HUES48 (cell line): ENCODE measurements around the gene TERC.

Experiments used
- H3K27ac ChIP-seq: one replicate; pipeline ENCODE4 v1.7.0; 2013; ENCODE audit warnings: low read depth, low read length, inconsistent platforms
- H3K27me3 ChIP-seq: 2 replicates; pipeline ENCODE4 v1.6.1; 2013; ENCODE audit warnings: mild to moderate bottlenecking, low read length; ENCODE audit not compliant: control insufficient read depth, insufficient read depth
- H3K36me3 ChIP-seq: 2 replicates; pipeline ENCODE4 v1.6.1; 2013; ENCODE audit warnings: low read length; ENCODE audit not compliant: control insufficient read depth, insufficient read depth
- H3K4me1 ChIP-seq: 2 replicates; pipeline ENCODE4 v1.6.1; 2013; ENCODE audit warnings: mild to moderate bottlenecking, low read length; ENCODE audit not compliant: control insufficient read depth, insufficient read depth
- H3K4me3 ChIP-seq: 2 replicates; pipeline ENCODE4 v1.5.1; 2013; ENCODE audit warnings: mild to moderate bottlenecking, low read depth, low read length
- H3K9ac ChIP-seq: 2 replicates; pipeline ENCODE4 v1.6.1; 2013; ENCODE audit warnings: mild to moderate bottlenecking, low read depth, low read length, moderate library complexity
- H3K9me3 ChIP-seq: 2 replicates; pipeline ENCODE4 v1.6.1; 2013; ENCODE audit warnings: low read length; ENCODE audit not compliant: control insufficient read depth, insufficient read depth

Gene TERC

GRCh38 chr3:169764882-169765612 lies at the start of gene TERC:
Gene TERC (minus strand): TSS chr3:169765060.
- Histone ChIP-seq H3K4me3 (peak within 1 kb of the TSS; percentile 78), H3K9me3 (peaks cover 6% of the 10 kb centered on the region; the same call in 1 of the 2 replicates), H3K36me3 (peaks cover 4% of the 10 kb centered on the region; the same call in 1 of the 2 replicates), H3K4me1 (no peaks in the 10 kb centered on the region), H3K9ac (peak within 1 kb of the TSS; percentile 72), H3K27me3 (no peaks in the 10 kb centered on the region), H3K27ac (peak within 1 kb of the TSS; percentile 55)

GRCh38 chr3:169813757-169814517 lies 49.1 kb upstream of the TERC start:
- peaks cover 13% of the 10 kb centered on the region for H3K4me1 ChIP-seq
- H3K36me3 ChIP-seq = no peaks in the 10 kb centered on the region
- H3K27ac ChIP-seq = no peak overlapping the region
- H3K27me3 ChIP-seq = peaks cover 14% of the 10 kb centered on the region
- H3K4me3 ChIP-seq = no peak overlapping the region
- no peak overlapping the region for H3K9ac ChIP-seq
- H3K9me3 ChIP-seq = peaks cover 4% of the 10 kb centered on the region; the same call in 1 of the 2 replicates

GRCh38 chr3:169813278-169813677 lies 48.4 kb upstream of the TERC start:
- Histone ChIP-seq H3K36me3 (no peaks in the 10 kb centered on the region), H3K9ac (no peak overlapping the region), H3K4me1 (peaks cover 13% of the 10 kb centered on the region), H3K4me3 (peak overlapping the region; percentile 70), H3K27ac (no peak overlapping the region), H3K27me3 (peaks cover 14% of the 10 kb centered on the region), H3K9me3 (peaks cover 4% of the 10 kb centered on the region; the same call in 1 of the 2 replicates)

GRCh38 chr3:169812332-169813235 lies 47.7 kb upstream of the TERC start, which contains the start of the genes LRRC34 and LRRIQ4:
Gene LRRC34 (minus strand): TSS chr3:169812904. CDS start chr3:169812548, 356 bp downstream.
Gene LRRIQ4 (plus strand): TSS chr3:169812870. CDS start chr3:169821922, 9,052 bp downstream.
- peak within 1 kb of the TSS; percentile 46 for H3K27ac ChIP-seq
- H3K9ac ChIP-seq = peak within 1 kb of the TSS; percentile 56; the same call in 1 of the 2 replicates
- H3K4me1 ChIP-seq = peaks cover 13% of the 10 kb centered on the region
- H3K4me3 ChIP-seq = peak within 1 kb of the TSS; percentile 70
- H3K9me3 ChIP-seq = peaks cover 4% of the 10 kb centered on the region; the same call in 1 of the 2 replicates
- H3K27me3 ChIP-seq = peaks cover 14% of the 10 kb centered on the region
- no peaks in the 10 kb centered on the region for H3K36me3 ChIP-seq

GRCh38 chr3:169811631-169812331 lies 46.9 kb upstream of the TERC start:
- Histone ChIP-seq H3K27ac (no peak overlapping the region), H3K36me3 (no peaks in the 10 kb centered on the region), H3K9ac (peak overlapping the region; percentile 56; the same call in 1 of the 2 replicates), H3K4me3 (peak overlapping the region; percentile 70), H3K27me3 (peaks cover 14% of the 10 kb centered on the region), H3K9me3 (peaks cover 4% of the 10 kb centered on the region; the same call in 1 of the 2 replicates), H3K4me1 (peaks cover 13% of the 10 kb centered on the region)

- Histone ChIP-seq H3K4me1 (peaks cover 13% of the 10 kb centered on the region), H3K27me3 (peaks cover 7% of the 10 kb centered on the region; the same call in 1 of the 2 replicates), H3K4me3 (no peak overlapping the region), H3K9ac (no peak overlapping the region), H3K9me3 (no peaks in the 10 kb centered on the region), H3K36me3 (no peaks in the 10 kb centered on the region; the same call in 1 of the 2 replicates), H3K27ac (peak overlapping the region; percentile 1)
Measured at GRCh38 chr3:169809230-169809795, 44.5 kb upstream of the TERC start.

- Histone ChIP-seq H3K9ac (no peak overlapping the region), H3K27me3 (no peaks in the 10 kb centered on the region), H3K4me3 (no peak overlapping the region), H3K27ac (no peak overlapping the region), H3K4me1 (no peaks in the 10 kb centered on the region), H3K9me3 (no peaks in the 10 kb centered on the region), H3K36me3 (peaks cover 25% of the 10 kb centered on the region)
Measured at GRCh38 chr3:169804681-169805080, 39.8 kb upstream of the TERC start.

- Histone ChIP-seq H3K9ac (no peak overlapping the region), H3K4me1 (no peaks in the 10 kb centered on the region), H3K4me3 (no peak overlapping the region), H3K9me3 (no peaks in the 10 kb centered on the region), H3K27ac (no peak overlapping the region), H3K36me3 (peaks cover 47% of the 10 kb centered on the region), H3K27me3 (no peaks in the 10 kb centered on the region)
Measured at GRCh38 chr3:169792359-169792758, 27.5 kb upstream of the TERC start.

GRCh38 chr3:169790687-169791429 lies 26.0 kb upstream of the TERC start:
- Histone ChIP-seq H3K27ac (peak overlapping the region; percentile 59), H3K4me3 (no peak overlapping the region), H3K9ac (no peak overlapping the region), H3K36me3 (peaks cover 56% of the 10 kb centered on the region), H3K4me1 (no peaks in the 10 kb centered on the region), H3K27me3 (no peaks in the 10 kb centered on the region), H3K9me3 (no peaks in the 10 kb centered on the region)
